Activated T-helper 17 cell treated with anti-CD3 and anti-CD28 coated beads, Interleukin-2, amount 50 U/mL, for 72 hours (primary cell): ENCODE data around the gene MAG. TPM values are rescaled to one million over a fixed set of nuclear protein-coding genes. Genes with fewer than 3 reads are reported as not detected.
A peak's percentile ranks its signal among the peaks of the same experiment; 100 is the strongest.
"Not testable (repeated sequence)": the region's sequence is repeated elsewhere in the genome, so short reads cannot be mapped to it uniquely, and the experiment has no call there.

Experiments used
- ATAC-seq: fragments of 150-1000 bp; cut with Tn5 transposase; replicated peaks from 2 replicates; pipeline ENCODE4 v1.10.0; 2021; ENCODE audit warnings: mild to moderate bottlenecking, moderate library complexity
- H3K27ac Mint-ChIP-seq: one replicate; pipeline ENCODE4 v1.8.0; 2022; ENCODE audit warnings: mixed read lengths
- H3K27me3 Mint-ChIP-seq: one replicate; pipeline ENCODE4 v1.8.0; 2022; ENCODE audit warnings: mixed read lengths
- H3K36me3 Mint-ChIP-seq: one replicate; pipeline ENCODE4 v1.8.0; 2022; ENCODE audit warnings: low read depth, mild to moderate bottlenecking, mixed read lengths
- H3K4me1 Mint-ChIP-seq: one replicate; pipeline ENCODE4 v1.8.0; 2022; ENCODE audit warnings: mixed read lengths
- H3K4me3 Mint-ChIP-seq: one replicate; pipeline ENCODE4 v1.8.0; 2022; ENCODE audit warnings: mild to moderate bottlenecking, mixed read lengths
- H3K9me3 Mint-ChIP-seq: one replicate; pipeline ENCODE4 v1.8.0; 2022; ENCODE audit warnings: mixed read lengths
- total RNA-seq, 2 donors: library from RNA; stranded (reverse); gene quantifications; one replicate each; pipeline ENCODE4 v1.2.3, GENCODE V29; 2022

MAG gene
- total RNA-seq, 2 donors from 2014 or later = 0.24 to 0.50 TPM

DNA sequence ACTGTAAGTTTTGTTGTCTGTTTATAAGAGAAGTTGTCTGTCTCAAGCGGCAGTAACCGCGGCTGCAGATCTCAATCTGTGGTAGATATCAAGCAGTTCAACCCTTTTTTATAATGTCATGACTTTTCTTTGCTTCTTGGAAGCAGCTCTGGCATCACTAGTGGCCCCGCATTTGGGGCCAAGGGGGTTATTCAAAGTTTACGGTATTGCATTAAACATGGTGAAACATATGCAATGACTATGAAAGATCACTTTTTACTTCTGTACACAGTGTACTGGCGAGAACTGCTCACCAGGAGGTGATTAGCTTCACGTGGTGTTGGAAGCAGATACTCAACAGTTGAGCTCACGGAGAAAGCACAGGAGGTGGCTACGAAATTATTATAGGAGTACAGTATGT, 61.7 kb downstream of the MAG start:
- no peak for ATAC-seq
- Mint-ChIP-seq H3K36me3 (no peaks in the 10 kb centered on the region), H3K4me1 (peaks cover 10% of the 10 kb centered on the region), H3K27ac (no peak overlapping the region), H3K27me3 (peaks cover 8% of the 10 kb centered on the region), H3K4me3 (no peak overlapping the region), H3K9me3 (no peaks in the 10 kb centered on the region)

DNA sequence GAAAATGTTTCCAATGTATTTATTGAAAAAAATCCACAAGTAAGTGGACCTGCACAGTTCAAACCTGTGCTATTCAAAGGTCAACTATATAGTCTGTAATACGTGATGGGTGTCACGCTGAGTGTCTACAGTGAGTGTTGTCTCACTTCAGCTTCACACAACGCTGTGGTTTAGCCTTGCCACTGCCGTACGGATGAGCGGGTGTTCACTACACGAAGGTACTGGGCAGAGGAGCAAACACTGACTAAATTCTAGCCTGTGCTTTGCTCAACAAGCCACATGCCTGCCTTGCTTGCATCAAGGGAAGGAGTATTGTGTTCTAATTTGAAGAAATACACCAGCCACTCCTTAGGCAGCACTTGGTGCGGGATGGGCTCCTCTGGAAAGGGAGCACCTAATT, 62.9 kb downstream of the MAG start:
- H3K9me3 Mint-ChIP-seq = no peaks in the 10 kb centered on the region
- ATAC-seq = peak; percentile 73

GRCh38 chr19:35355791-35356460, 64.0 kb downstream of the MAG start:
- no peak overlapping the region for H3K4me3 Mint-ChIP-seq
- H3K4me1 Mint-ChIP-seq = peaks cover 5% of the 10 kb centered on the region
- no peak for ATAC-seq
- H3K27ac Mint-ChIP-seq = peak overlapping the region; percentile 26
- H3K27me3 Mint-ChIP-seq = peaks cover 4% of the 10 kb centered on the region
- H3K36me3 Mint-ChIP-seq = no peaks in the 10 kb centered on the region
- H3K9me3 Mint-ChIP-seq = no peaks in the 10 kb centered on the region

More for the DNA sequence above, 62.9 kb downstream of the MAG start:
- Mint-ChIP-seq H3K36me3 (no peaks in the 10 kb centered on the region), H3K4me1 (peaks cover 5% of the 10 kb centered on the region), H3K27ac (no peak overlapping the region), H3K27me3 (peaks cover 4% of the 10 kb centered on the region), H3K4me3 (no peak overlapping the region)

DNA sequence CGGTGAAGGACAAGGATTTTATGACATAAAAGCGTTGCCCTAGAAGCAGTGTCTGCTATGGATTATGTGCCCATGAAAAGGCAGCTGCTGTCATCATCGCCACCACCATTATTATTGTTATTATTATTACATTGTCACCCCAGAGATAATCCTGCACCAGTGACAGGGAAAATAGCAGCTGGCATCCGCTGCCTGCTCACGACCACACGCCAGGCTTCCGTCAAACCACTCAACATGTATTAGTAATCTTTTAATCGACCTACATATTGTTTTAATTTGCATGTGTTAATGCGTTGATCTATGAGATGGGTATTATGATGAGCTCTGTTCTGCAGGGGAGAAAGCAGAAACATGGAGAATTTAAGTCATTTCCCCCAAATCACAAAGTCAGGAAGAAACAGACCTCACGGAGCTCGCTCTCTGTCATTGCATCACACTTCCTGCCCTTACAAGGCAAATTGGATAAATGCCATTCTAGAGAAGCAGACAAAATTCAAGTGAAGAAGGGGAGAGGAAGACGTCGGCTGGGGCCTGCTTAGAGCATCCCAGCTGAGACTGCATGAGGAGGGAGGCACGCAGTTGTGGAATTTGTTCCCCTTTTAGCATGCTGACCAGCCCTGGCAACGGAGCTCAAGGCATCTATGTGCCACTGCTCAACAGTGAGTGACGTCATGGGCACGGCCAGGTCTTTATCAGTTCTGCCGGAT, 66.1 kb downstream of the MAG start, which contains the start of gene FFAR3:
TSS of gene FFAR3 (plus strand) at position 594 of the 707 bp plus-strand sequence. CDS start 431 bp downstream, outside the sequence.
- Mint-ChIP-seq H3K4me3 (peak within 1 kb of the TSS; percentile 61), H3K27me3 (peaks cover 11% of the 10 kb centered on the region), H3K4me1 (peaks cover under 1% of the 10 kb centered on the region), H3K9me3 (no peaks in the 10 kb centered on the region), H3K36me3 (no peaks in the 10 kb centered on the region), H3K27ac (peak within 1 kb of the TSS; percentile 21)
- peak; percentile 30 for ATAC-seq

DNA sequence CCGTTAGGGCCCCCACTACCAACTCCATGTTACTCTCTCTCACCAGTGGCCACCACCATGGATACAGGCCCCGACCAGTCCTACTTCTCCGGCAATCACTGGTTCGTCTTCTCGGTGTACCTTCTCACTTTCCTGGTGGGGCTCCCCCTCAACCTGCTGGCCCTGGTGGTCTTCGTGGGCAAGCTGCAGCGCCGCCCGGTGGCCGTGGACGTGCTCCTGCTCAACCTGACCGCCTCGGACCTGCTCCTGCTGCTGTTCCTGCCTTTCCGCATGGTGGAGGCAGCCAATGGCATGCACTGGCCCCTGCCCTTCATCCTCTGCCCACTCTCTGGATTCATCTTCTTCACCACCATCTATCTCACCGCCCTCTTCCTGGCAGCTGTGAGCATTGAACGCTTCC, 66.9 kb downstream of the MAG start:
- not testable (repeated sequence) for H3K9me3 Mint-ChIP-seq, H3K4me3 Mint-ChIP-seq, H3K4me1 Mint-ChIP-seq, H3K36me3 Mint-ChIP-seq, ATAC-seq, H3K27ac Mint-ChIP-seq
- H3K27me3 Mint-ChIP-seq = peaks cover 11% of the 10 kb centered on the region

GRCh38 chr19:35359395-35359794, 67.4 kb downstream of the MAG start:
- H3K4me3 Mint-ChIP-seq, ATAC-seq, H3K4me1 Mint-ChIP-seq, H3K9me3 Mint-ChIP-seq, H3K27ac Mint-ChIP-seq, H3K36me3 Mint-ChIP-seq: not testable (repeated sequence)
- H3K27me3 Mint-ChIP-seq = peaks cover 11% of the 10 kb centered on the region

- not testable (repeated sequence) for H3K4me3 Mint-ChIP-seq, H3K9me3 Mint-ChIP-seq, H3K36me3 Mint-ChIP-seq, H3K27ac Mint-ChIP-seq, H3K4me1 Mint-ChIP-seq, ATAC-seq
- H3K27me3 Mint-ChIP-seq = peaks cover 14% of the 10 kb centered on the region
Measured at GRCh38 chr19:35360081-35360480, 68.1 kb downstream of the MAG start.

DNA sequence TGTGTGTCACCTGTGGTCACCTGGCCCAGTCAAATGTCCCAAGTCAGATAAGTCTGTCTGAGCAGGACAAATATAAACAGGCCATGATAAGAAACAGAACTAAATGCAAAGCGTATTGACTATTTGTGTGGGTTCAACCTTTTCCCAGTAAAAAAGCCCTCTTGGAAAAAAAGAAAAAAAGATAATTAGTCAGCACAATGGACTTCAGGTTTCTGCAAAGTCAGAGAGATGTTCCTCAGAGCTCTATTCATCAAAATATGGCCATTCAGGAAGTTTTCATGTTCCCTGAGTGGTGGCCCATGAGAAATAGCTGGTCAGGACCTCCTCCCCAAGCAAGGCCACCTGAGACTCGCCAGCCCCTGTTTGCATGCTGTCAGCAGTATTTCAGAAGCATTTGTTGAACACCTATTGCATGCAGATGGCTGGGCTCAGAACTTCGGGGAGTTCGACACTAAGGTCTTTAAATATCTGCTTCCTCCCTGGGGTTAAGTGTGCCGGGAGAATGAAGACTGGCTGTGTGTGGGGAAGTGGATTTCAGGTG, 69.0 kb downstream of the MAG start:
- H3K9me3 Mint-ChIP-seq = no peaks in the 10 kb centered on the region
- H3K27ac Mint-ChIP-seq = no peak overlapping the region
- no peaks in the 10 kb centered on the region for H3K4me1 Mint-ChIP-seq
- H3K36me3 Mint-ChIP-seq = no peaks in the 10 kb centered on the region
- peaks cover 14% of the 10 kb centered on the region for H3K27me3 Mint-ChIP-seq
- ATAC-seq = no peak
- no peak overlapping the region for H3K4me3 Mint-ChIP-seq

DNA sequence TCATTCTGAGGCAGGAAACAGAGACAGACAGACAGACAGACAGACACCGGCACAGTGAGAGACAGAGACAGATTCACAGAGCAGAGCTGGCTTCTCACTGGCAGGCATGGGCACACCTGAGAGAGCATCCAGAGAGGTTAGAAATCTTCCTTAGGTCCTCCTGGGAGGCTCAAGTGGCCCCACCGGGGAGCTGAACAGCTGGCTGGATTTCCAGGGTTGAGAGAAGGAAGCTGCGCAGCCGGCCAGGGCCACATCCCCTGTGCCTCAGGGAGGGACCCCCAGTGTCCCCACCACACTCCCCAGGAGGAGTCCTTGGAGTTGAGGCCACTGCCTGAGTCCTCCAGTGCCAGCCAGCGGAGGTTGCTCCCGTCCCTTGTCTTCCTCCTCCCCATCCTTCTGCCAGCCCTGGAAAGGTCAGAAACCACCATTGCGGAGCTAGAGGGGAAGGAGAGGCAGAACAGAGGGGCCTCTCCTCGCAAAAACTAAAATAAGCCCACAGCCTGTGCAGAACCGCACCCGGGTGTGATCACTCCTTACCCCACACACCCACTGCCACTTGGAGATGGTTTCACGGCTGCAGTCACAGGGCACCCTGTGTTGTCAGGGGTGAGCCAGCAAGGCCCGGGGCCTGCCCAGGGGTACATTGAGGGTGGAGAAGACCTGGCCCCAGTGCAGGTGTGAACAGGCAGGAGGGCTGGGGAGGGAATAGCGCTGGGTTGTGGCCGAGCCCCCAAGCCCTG, 70.5 kb downstream of the MAG start:
- no peak overlapping the region for H3K4me3 Mint-ChIP-seq
- H3K36me3 Mint-ChIP-seq = no peaks in the 10 kb centered on the region
- peaks cover 17% of the 10 kb centered on the region for H3K27me3 Mint-ChIP-seq
- H3K27ac Mint-ChIP-seq = no peak overlapping the region
- no peak for ATAC-seq
- H3K4me1 Mint-ChIP-seq = no peaks in the 10 kb centered on the region
- H3K9me3 Mint-ChIP-seq = no peaks in the 10 kb centered on the region

GRCh38 chr19:35363001-35363590, 71.1 kb downstream of the MAG start:
- no peak for ATAC-seq
- no peak overlapping the region for H3K4me3 Mint-ChIP-seq
- H3K36me3 Mint-ChIP-seq = no peaks in the 10 kb centered on the region
- no peak overlapping the region for H3K27ac Mint-ChIP-seq
- no peaks in the 10 kb centered on the region for H3K9me3 Mint-ChIP-seq
- peaks cover 19% of the 10 kb centered on the region for H3K27me3 Mint-ChIP-seq
- H3K4me1 Mint-ChIP-seq = no peaks in the 10 kb centered on the region

Other genes starting within 250 kb of the MAG start
- not detected for gene FXYD3, start 176.3 kb upstream of the MAG start, total RNA-seq
- 1 to 10 TPM in 1 of 2 donors, not detected in 1; 1.9 TPM for gene LGI4, start 157.1 kb upstream of the MAG start, total RNA-seq
- gene FXYD1, start 153.3 kb upstream of the MAG start, total RNA-seq = under 1 TPM; 0.54 to 0.93 TPM
- 1 to 10 TPM in 1 of 2 donors, under 1 TPM in 1; 0.40 to 1.4 TPM for gene FXYD7, start 148.9 kb upstream of the MAG start, total RNA-seq
- gene FXYD5, start 137.4 kb upstream of the MAG start, total RNA-seq = 100 to 1,000 TPM; 214 to 257 TPM
- under 1 TPM in 1 of 2 donors, not detected in 1; 0.58 TPM for gene FAM187B, start 63.4 kb upstream of the MAG start, total RNA-seq
- 10 to 100 TPM; 19.1 to 38.0 TPM for gene LSR, start 43.2 kb upstream of the MAG start, total RNA-seq
- gene USF2, start 23.2 kb upstream of the MAG start, total RNA-seq = 100 to 1,000 TPM; 109 to 121 TPM
- gene HAMP, start 9.6 kb upstream of the MAG start, total RNA-seq = under 1 TPM; 0.11 to 0.22 TPM
- gene CD22, start 37.0 kb downstream of the MAG start, total RNA-seq = 10 to 100 TPM in 1 of 2 donors, 1 to 10 TPM in 1; 5.3 to 11.7 TPM
- gene FFAR1, start 55.7 kb downstream of the MAG start, total RNA-seq = under 1 TPM; 0.42 to 0.54 TPM
- gene FFAR3, start 66.3 kb downstream of the MAG start, total RNA-seq = 1 to 10 TPM; 1.7 to 2.3 TPM
- gene GPR42, start 78.9 kb downstream of the MAG start, total RNA-seq = under 1 TPM; 0.42 to 0.61 TPM
- not detected for gene FFAR2, start 156.1 kb downstream of the MAG start, total RNA-seq
- not detected for gene KRTDAP, start 198.3 kb downstream of the MAG start, total RNA-seq
- gene DMKN, start 221.5 kb downstream of the MAG start, total RNA-seq = 1 to 10 TPM in 1 of 2 donors, under 1 TPM in 1; 0.11 to 1.7 TPM
- gene SBSN, start 236.2 kb downstream of the MAG start, total RNA-seq = not detected
- not detected for gene GAPDHS, start 241.3 kb downstream of the MAG start, total RNA-seq